Effector memory CD8-positive, alpha-beta T cell (primary cell): ENCODE results near the gene GID4.

Experiments used
- ATAC-seq: fragments of 150-1000 bp; cut with Tn5 transposase; replicated peaks from 2 replicates; pipeline ENCODE4 v1.10.0; 2021; ENCODE audit warnings: mild to moderate bottlenecking, moderate library complexity
- DNase-seq, 3 experiments: peaks; one replicate each; pipeline ENCODE4 v3.0.0; 2021
- H3K27ac Mint-ChIP-seq, 2 donors: one replicate each; pipeline ENCODE4 v1.8.0; 2022; ENCODE audit warnings: mild to moderate bottlenecking in 2 of 2, mixed read lengths in 2 of 2, moderate library complexity in 2 of 2
- H3K27me3 Mint-ChIP-seq, 2 donors: one replicate each; pipeline ENCODE4 v1.8.0; 2022; ENCODE audit warnings: mixed read lengths in 2 of 2
- H3K36me3 Mint-ChIP-seq: one replicate; pipeline ENCODE4 v1.8.0; 2022; ENCODE audit warnings: mild to moderate bottlenecking, moderate library complexity, mixed read lengths; ENCODE audit not compliant: insufficient read depth
- H3K4me1 Mint-ChIP-seq, 2 donors: one replicate each; pipeline ENCODE4 v1.8.0; 2022; ENCODE audit warnings: low read depth in 2 of 2, mixed read lengths in 2 of 2
- H3K4me3 Mint-ChIP-seq, 2 donors: one replicate each; pipeline ENCODE4 v1.8.0; 2022; ENCODE audit warnings: mild to moderate bottlenecking in 2 of 2, mixed read lengths in 2 of 2, moderate library complexity in 2 of 2
- H3K9me3 Mint-ChIP-seq, 2 donors: one replicate each; pipeline ENCODE4 v1.8.0; 2022; ENCODE audit warnings: mixed read lengths in 2 of 2

Gene GID4

GRCh38 chr17:18040261-18040858 lies 1.2 kb downstream of the GID4 start:
- H3K9me3 Mint-ChIP-seq: no peaks in the 10 kb centered on the region
- DNase-seq (no peak), ATAC-seq (no peak)
- peaks cover 34 to 40% of the 10 kb centered on the region in 2 donors for H3K4me1 Mint-ChIP-seq
- H3K36me3 Mint-ChIP-seq: peaks cover 7% of the 10 kb centered on the region
- no peaks in the 10 kb centered on the region for H3K27me3 Mint-ChIP-seq
- peak overlapping the region; percentile 15 to 88 for H3K27ac Mint-ChIP-seq
- H3K4me3 Mint-ChIP-seq: peak overlapping the region; percentile 75 to 90

GRCh38 chr17:18041776-18042175 lies 2.6 kb downstream of the GID4 start:
- peaks cover 12% of the 10 kb centered on the region for H3K36me3 Mint-ChIP-seq
- no peaks in the 10 kb centered on the region for H3K27me3 Mint-ChIP-seq
- peaks cover 34 to 40% of the 10 kb centered on the region in 2 donors for H3K4me1 Mint-ChIP-seq
- no peak for DNase-seq
- no peak for ATAC-seq
- peak overlapping the region in 1 of 2 donors; percentile 90 for H3K4me3 Mint-ChIP-seq
- no peaks in the 10 kb centered on the region for H3K9me3 Mint-ChIP-seq
- peak overlapping the region in 1 of 2 donors; percentile 12 for H3K27ac Mint-ChIP-seq

DNA sequence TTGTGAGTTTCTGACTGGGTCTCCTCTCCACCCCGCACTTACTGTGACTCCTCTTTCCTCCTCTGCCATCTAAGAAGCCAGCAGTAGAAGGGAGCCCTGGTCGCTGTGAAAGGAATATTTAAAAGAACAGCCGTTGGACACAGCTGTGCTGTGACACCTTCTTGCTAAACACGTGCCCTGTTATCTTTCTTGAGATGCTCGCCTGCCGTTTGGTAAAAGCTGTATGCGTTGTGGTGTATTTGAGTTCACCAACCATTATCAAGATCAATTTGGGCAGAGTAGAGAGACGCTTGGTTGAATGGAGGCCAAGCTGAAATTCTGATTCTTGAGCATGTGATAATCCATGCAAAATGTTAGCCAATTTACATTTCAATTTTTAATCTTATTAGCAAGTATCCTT lies 3.8 kb downstream of the GID4 start:
- Mint-ChIP-seq H3K27ac (no peak overlapping the region), H3K9me3 (no peaks in the 10 kb centered on the region), H3K4me3 (no peak overlapping the region)

DNA sequence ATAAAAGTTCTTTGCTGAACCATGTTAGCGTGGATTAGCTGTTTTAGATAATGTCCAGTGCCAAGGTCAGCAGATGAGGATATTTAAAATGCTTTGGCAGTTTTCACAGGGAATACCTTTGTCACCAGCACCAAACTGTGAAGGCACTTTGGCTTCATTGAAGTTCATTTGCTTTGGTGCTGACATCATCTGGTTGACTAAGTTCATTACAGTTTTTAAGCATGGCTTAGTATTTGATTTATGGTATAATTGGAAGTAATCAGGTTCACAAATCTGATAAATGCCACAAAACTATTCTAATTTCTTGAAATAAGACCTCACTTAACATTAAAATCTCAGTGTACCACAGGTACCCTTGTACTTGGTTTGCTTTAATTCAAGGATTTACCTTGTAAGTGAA lies 4.3 kb downstream of the GID4 start:
- H3K4me3 Mint-ChIP-seq: no peak overlapping the region
- no peak overlapping the region for H3K27ac Mint-ChIP-seq
- peaks cover 16% of the 10 kb centered on the region for H3K36me3 Mint-ChIP-seq
- H3K9me3 Mint-ChIP-seq: no peaks in the 10 kb centered on the region
- H3K27me3 Mint-ChIP-seq: no peaks in the 10 kb centered on the region
- ATAC-seq (no peak), DNase-seq (no peak)
- peaks cover 21 to 25% of the 10 kb centered on the region in 2 donors for H3K4me1 Mint-ChIP-seq

More for the DNA sequence above, 3.8 kb downstream of the GID4 start:
- peaks cover 26 to 30% of the 10 kb centered on the region in 2 donors for H3K4me1 Mint-ChIP-seq
- peaks cover 16% of the 10 kb centered on the region for H3K36me3 Mint-ChIP-seq
- no peak for DNase-seq
- ATAC-seq: no peak
- no peaks in the 10 kb centered on the region for H3K27me3 Mint-ChIP-seq

DNA sequence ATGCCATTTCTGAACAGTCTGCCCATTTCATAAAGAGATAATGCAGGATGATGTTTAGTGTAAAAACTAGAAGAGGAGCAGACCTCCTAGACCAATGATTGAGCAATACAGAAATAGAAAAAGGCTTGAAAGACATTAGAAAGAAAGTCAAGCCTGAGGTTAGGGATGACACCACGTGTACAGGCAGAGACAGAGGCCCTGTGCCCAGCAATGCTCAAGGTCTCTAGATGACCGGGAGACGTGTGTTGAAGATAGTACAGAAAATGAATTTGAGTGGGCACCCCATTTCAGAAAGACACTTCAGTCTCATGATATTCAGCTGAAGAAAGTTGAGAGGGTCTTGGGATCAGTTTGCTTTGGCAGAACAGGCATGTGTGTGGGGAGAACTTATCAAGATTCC lies 5.4 kb downstream of the GID4 start:
- H3K9me3 Mint-ChIP-seq: no peaks in the 10 kb centered on the region
- peaks cover 13% of the 10 kb centered on the region for H3K36me3 Mint-ChIP-seq
- no peak overlapping the region for H3K4me3 Mint-ChIP-seq
- no peaks in the 10 kb centered on the region for H3K27me3 Mint-ChIP-seq
- no peak for ATAC-seq
- H3K4me1 Mint-ChIP-seq: peaks cover 19 to 24% of the 10 kb centered on the region in 2 donors
- H3K27ac Mint-ChIP-seq: peak overlapping the region in 1 of 2 donors; percentile 53
- no peak for DNase-seq

GRCh38 chr17:18045691-18046350 lies 6.6 kb downstream of the GID4 start:
- H3K4me3 Mint-ChIP-seq: no peak overlapping the region
- DNase-seq (no peak), ATAC-seq (no peak)
- peaks cover 11 to 14% of the 10 kb centered on the region in 2 donors for H3K4me1 Mint-ChIP-seq
- H3K9me3 Mint-ChIP-seq: no peaks in the 10 kb centered on the region
- peaks cover 9% of the 10 kb centered on the region for H3K36me3 Mint-ChIP-seq
- H3K27me3 Mint-ChIP-seq: no peaks in the 10 kb centered on the region
- no peak overlapping the region for H3K27ac Mint-ChIP-seq

DNA sequence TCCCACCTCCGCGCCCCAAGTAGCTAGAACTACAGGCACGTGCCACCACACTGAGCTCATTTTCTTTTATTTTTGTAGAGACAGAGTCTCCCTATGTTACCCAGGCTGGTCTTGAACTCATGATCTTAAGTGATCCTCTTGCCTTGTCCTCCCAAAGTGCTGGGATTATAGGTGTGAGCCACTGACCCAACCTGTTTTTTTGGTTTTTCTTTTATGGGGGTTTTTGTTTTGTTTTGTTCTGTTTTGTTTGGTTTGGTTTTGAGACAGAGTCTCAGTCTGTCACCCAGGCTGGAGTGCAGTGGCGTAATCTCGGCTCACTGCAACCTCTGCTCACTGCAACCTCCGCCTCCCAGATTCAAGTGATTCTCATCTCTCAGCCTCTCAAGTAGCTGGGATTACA lies 16.4 kb downstream of the GID4 start:
- DNase-seq (no peak), ATAC-seq (no peak)
- Mint-ChIP-seq H3K4me3 (no peak overlapping the region), H3K27ac (no peak overlapping the region), H3K4me1 (no peaks in the 10 kb centered on the region), H3K27me3 (no peaks in the 10 kb centered on the region), H3K9me3 (no peaks in the 10 kb centered on the region), H3K36me3 (peaks cover 30% of the 10 kb centered on the region)

DNA sequence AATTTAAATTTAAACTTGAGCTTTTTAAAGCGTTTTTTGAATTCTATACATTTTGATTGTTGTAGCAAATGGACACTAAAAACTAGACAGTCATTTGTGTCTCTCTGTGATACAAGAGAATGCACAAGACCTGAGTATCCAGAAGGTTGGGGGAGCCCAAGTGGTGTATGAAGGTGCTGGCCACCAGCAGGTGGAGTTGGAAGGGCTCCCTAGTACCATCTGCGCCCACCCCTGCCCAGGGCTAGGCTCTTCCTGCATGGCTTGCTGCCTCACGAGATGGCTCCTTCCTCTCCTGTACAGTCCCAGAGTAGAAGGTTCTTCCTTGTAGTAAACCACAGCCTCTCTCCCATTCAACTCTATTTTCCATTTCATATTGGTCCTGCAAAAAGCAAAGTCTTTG lies 17.0 kb downstream of the GID4 start:
- H3K9me3 Mint-ChIP-seq: no peaks in the 10 kb centered on the region
- ATAC-seq (no peak), DNase-seq (no peak)
- no peaks in the 10 kb centered on the region for H3K27me3 Mint-ChIP-seq
- peaks cover 30% of the 10 kb centered on the region for H3K36me3 Mint-ChIP-seq
- no peak overlapping the region for H3K4me3 Mint-ChIP-seq
- no peaks in the 10 kb centered on the region for H3K4me1 Mint-ChIP-seq
- H3K27ac Mint-ChIP-seq: no peak overlapping the region

DNA sequence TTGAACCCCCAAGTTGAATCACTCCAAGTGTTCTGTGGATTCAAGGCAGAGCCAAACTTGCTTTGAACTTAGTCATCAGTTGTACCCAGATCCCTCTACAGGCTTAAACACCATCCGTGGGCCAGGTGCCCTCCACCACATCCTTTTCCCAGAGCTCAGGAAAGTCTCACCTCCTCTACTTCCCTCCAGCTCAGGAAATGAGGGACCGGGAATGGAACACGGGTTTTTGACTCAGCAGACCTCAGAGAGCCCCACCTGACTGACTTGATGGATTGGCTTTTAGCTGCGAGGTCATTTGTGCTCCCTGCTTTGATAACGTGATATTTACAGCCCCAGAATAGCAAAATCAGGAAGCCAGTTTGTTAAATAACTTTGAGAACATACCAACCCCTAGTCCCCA lies 20.1 kb downstream of the GID4 start:
- peaks cover 45% of the 10 kb centered on the region for H3K36me3 Mint-ChIP-seq
- H3K27me3 Mint-ChIP-seq: no peaks in the 10 kb centered on the region
- H3K4me3 Mint-ChIP-seq: no peak overlapping the region
- H3K4me1 Mint-ChIP-seq: no peaks in the 10 kb centered on the region
- DNase-seq: no peak
- H3K27ac Mint-ChIP-seq: no peak overlapping the region
- no peaks in the 10 kb centered on the region for H3K9me3 Mint-ChIP-seq
- ATAC-seq: no peak

DNA sequence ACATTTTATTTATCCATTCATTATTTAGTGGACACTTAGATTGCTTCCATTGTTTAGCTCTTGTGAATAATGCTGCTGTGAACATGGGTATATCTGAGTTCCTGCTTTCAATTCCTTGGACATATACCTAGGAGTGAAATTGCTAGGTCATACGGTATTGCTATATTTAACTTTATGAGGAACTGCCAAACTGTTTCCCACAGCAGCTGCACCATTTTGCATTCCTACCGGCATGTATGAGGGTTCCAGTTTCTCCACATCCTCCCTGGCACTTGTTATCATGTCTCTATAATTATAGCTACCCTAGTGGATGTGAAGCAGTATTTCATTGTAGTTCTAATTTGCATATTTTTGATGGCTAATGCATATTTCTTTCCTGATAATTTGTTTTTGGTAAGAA lies 24.8 kb downstream of the GID4 start:
- Mint-ChIP-seq H3K27me3 (no peaks in the 10 kb centered on the region), H3K36me3 (peaks cover 29% of the 10 kb centered on the region), H3K4me3 (no peak overlapping the region), H3K9me3 (no peaks in the 10 kb centered on the region), H3K27ac (no peak overlapping the region), H3K4me1 (no peaks in the 10 kb centered on the region)
- ATAC-seq (no peak), DNase-seq (no peak)

DNA sequence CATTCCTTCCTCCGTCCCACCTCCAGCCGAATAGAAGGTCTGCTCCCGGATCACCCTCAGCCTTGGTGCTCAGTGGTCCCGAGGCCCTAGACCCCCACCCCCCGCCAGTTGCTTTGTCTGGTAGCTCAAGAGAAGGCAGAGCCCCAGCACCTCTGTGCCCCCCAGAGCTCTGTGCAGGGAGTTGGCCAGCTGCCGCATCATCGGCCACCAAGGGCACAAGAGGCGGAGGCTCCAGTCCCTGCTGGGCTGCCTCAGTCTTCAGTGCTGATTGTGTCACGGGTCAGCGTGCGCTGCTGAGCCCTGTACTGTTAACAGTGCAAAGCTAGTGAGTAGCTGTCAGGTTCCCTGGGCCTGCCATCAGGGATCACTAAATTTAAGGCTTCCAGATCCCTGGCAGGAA lies 26.3 kb downstream of the GID4 start:
- H3K27me3 Mint-ChIP-seq: no peaks in the 10 kb centered on the region
- no peak for DNase-seq
- H3K4me3 Mint-ChIP-seq: no peak overlapping the region
- no peaks in the 10 kb centered on the region for H3K4me1 Mint-ChIP-seq
- no peak overlapping the region for H3K27ac Mint-ChIP-seq
- no peak for ATAC-seq
- peaks cover 21% of the 10 kb centered on the region for H3K36me3 Mint-ChIP-seq
- no peaks in the 10 kb centered on the region for H3K9me3 Mint-ChIP-seq

GRCh38 chr17:18066866-18067265 lies 27.7 kb downstream of the GID4 start:
- Mint-ChIP-seq H3K27me3 (no peaks in the 10 kb centered on the region), H3K4me1 (peaks cover 5 to 7% of the 10 kb centered on the region in 2 donors), H3K36me3 (peaks cover 21% of the 10 kb centered on the region), H3K9me3 (no peaks in the 10 kb centered on the region), H3K27ac (no peak overlapping the region), H3K4me3 (no peak overlapping the region)
- DNase-seq (no peak), ATAC-seq (no peak)

- Mint-ChIP-seq H3K36me3 (peaks cover 9% of the 10 kb centered on the region), H3K27me3 (no peaks in the 10 kb centered on the region), H3K9me3 (no peaks in the 10 kb centered on the region), H3K27ac (no peak overlapping the region), H3K4me1 (peaks cover 5 to 7% of the 10 kb centered on the region in 2 donors), H3K4me3 (no peak overlapping the region)
- ATAC-seq (no peak), DNase-seq (no peak)
These were observed 29.9 kb downstream of the GID4 start for GRCh38 chr17:18069101-18069500.

GRCh38 chr17:18070861-18071340 lies 31.7 kb downstream of the GID4 start:
- H3K27ac Mint-ChIP-seq: peak overlapping the region; percentile 4 to 81
- peaks cover 5 to 7% of the 10 kb centered on the region in 2 donors for H3K4me1 Mint-ChIP-seq
- H3K9me3 Mint-ChIP-seq: no peaks in the 10 kb centered on the region
- peak; percentile 29 for ATAC-seq
- peaks cover 11 to 15% of the 10 kb centered on the region in 2 donors for H3K27me3 Mint-ChIP-seq
- peaks cover 3% of the 10 kb centered on the region for H3K36me3 Mint-ChIP-seq
- DNase-seq: no peak
- peak overlapping the region in 1 of 2 donors; percentile 43 for H3K4me3 Mint-ChIP-seq
